ENCODE data around the gene AFG1L. TPM values are rescaled to one million over a fixed set of nuclear protein-coding genes. Genes with fewer than 3 reads are reported as not detected.
"Not testable (repeated sequence)": the region's sequence is repeated elsewhere in the genome, so short reads cannot be mapped to it uniquely, and the experiment has no call there.

Gene AFG1L
- total and polyA plus RNA-seq, 3 experiments from 2014 or later = 4.4 to 5.3 (median 4.4) TPM

- Mint-ChIP-seq H3K4me1 (peaks cover 41 to 48% (median 43%) of the 10 kb centered on the region in 3 donors), H3K9me3 (no peaks in the 10 kb centered on the region), H3K27ac (peak within 1 kb of the TSS; percentile 88 to 100 (median 95)), H3K4me3 (peak within 1 kb of the TSS; percentile 92 to 100 (median 98)), H3K27me3 (peaks cover 0 to 8% of the 10 kb centered on the region in 2 donors), H3K36me3 (peaks cover 0 to 26% (median 3%) of the 10 kb centered on the region in 3 donors)
- H3K27ac ChIP-seq (ENCODE audit: low read depth, low read length) = peak within 1 kb of the TSS; percentile 99
- H3K4me3 ChIP-seq (ENCODE audit: low read length) = peak within 1 kb of the TSS; percentile 88
- H3K27me3 ChIP-seq (ENCODE audit: insufficient read depth, low read length, poor library complexity, severe bottlenecking) = no peaks in the 10 kb centered on the region
- CTCF ChIA-PET = interaction anchor here (0.8 to 1.4 kb wide), 4 partner anchors 17 to 514 kb away, joined by 3 to 6 read pairs (median 3); no protein-coding TSS in a partner anchor
- POLR2A ChIA-PET = interaction anchor here (1.0 to 3.8 kb wide), 4 partner anchors 300 to 534 kb away, joined by 3 to 48 read pairs (median 4); partner anchors contain the start of genes CEP57L1, SESN1 and SNX3
- peak; percentile 53 to 79 (median 67) for DNase-seq
- H3K9me3 ChIP-seq (ENCODE audit: low read length) = no peaks in the 10 kb centered on the region
- H3K4me1 ChIP-seq (ENCODE audit: insufficient read depth, low read length) = peaks cover 46% of the 10 kb centered on the region
- H3K36me3 ChIP-seq (ENCODE audit: insufficient read depth, low read length) = no peaks in the 10 kb centered on the region
These were observed 265.8 kb downstream of the AFG1L start, which contains the start of gene FOXO3 for GRCh38 chr6:108560463-108561308. FOXO3 (plus strand) TSS chr6:108560917; CDS start chr6:108561209, 292 bp downstream.

- not testable (repeated sequence) for H3K27me3 Mint-ChIP-seq; H3K36me3 ChIP-seq (ENCODE audit: insufficient read depth, low read length)
- H3K4me3 Mint-ChIP-seq = peak overlapping the region in 1 of 7 donors; percentile 75
These were observed 266.4 kb downstream of the AFG1L start for GRCh38 chr6:108561309-108561647.

GRCh38 chr6:108561742-108562502 lies 267.1 kb downstream of the AFG1L start:
- peaks cover 51 to 59% (median 55%) of the 10 kb centered on the region in 3 donors for H3K4me1 Mint-ChIP-seq
- no peak overlapping the region for H3K4me3 ChIP-seq (ENCODE audit: low read length)
- POLR2A ChIA-PET = interaction anchor here (1.3 kb wide), 1 partner anchor 449 kb away, joined by 3 read pairs; no protein-coding TSS in a partner anchor

More at GRCh38 chr6:108561309-108561647, 266.4 kb downstream of the AFG1L start:
- H3K27ac Mint-ChIP-seq; H3K9me3 Mint-ChIP-seq; H3K27ac ChIP-seq (ENCODE audit: low read depth, low read length); H3K4me3 ChIP-seq (ENCODE audit: low read length); H3K9me3 ChIP-seq (ENCODE audit: low read length); H3K27me3 ChIP-seq (ENCODE audit: insufficient read depth, low read length, poor library complexity, severe bottlenecking): not testable (repeated sequence)
- ChIA-PET POLR2A (interaction anchor here (1.3 kb wide), 1 partner anchor 450 kb away, joined by 3 read pairs; no protein-coding TSS in a partner anchor), CTCF (interaction anchor here (0.8 kb wide), 1 partner anchor 305 kb away, joined by 3 read pairs; no protein-coding TSS in a partner anchor)
- DNase-seq = peak in 1 of 5 donors; percentile 19
- Mint-ChIP-seq H3K4me1 (peaks cover 46 to 54% (median 49%) of the 10 kb centered on the region in 3 donors), H3K36me3 (peaks cover 0 to 31% (median 3%) of the 10 kb centered on the region in 3 donors)
- peaks cover 52% of the 10 kb centered on the region for H3K4me1 ChIP-seq (ENCODE audit: insufficient read depth, low read length)

GRCh38 chr6:108562503-108562993 lies 267.7 kb downstream of the AFG1L start:
- H3K4me1 ChIP-seq (ENCODE audit: insufficient read depth, low read length) = peaks cover 55% of the 10 kb centered on the region
- H3K4me3 ChIP-seq (ENCODE audit: low read length) = no peak overlapping the region
- Mint-ChIP-seq H3K27ac (peak overlapping the region; percentile 43 to 94 (median 76)), H3K4me1 (peaks cover 50 to 59% (median 56%) of the 10 kb centered on the region in 3 donors), H3K27me3 (peaks cover 0 to 8% of the 10 kb centered on the region in 2 donors), H3K4me3 (peak overlapping the region; percentile 77 to 90 (median 86)), H3K36me3 (peaks cover 0 to 38% (median 5%) of the 10 kb centered on the region in 3 donors), H3K9me3 (no peaks in the 10 kb centered on the region)
- H3K27me3 ChIP-seq (ENCODE audit: insufficient read depth, low read length, poor library complexity, severe bottlenecking) = no peaks in the 10 kb centered on the region
- H3K36me3 ChIP-seq (ENCODE audit: insufficient read depth, low read length) = no peaks in the 10 kb centered on the region
- ChIA-PET POLR2A (no interaction called here), CTCF (no interaction called here)
- H3K9me3 ChIP-seq (ENCODE audit: low read length) = no peaks in the 10 kb centered on the region
- H3K27ac ChIP-seq (ENCODE audit: low read depth, low read length) = no peak overlapping the region
- no peak for DNase-seq

More at GRCh38 chr6:108561742-108562502, 267.1 kb downstream of the AFG1L start:
- CTCF ChIA-PET = interaction anchor here (0.8 kb wide), 1 partner anchor 304 kb away, joined by 3 read pairs; no protein-coding TSS in a partner anchor
- peak in 1 of 5 donors; percentile 60 for DNase-seq
- Mint-ChIP-seq H3K4me3 (peak overlapping the region; percentile 77 to 90 (median 86)), H3K36me3 (peaks cover 0 to 34% (median 3%) of the 10 kb centered on the region in 3 donors), H3K27me3 (peaks cover 0 to 8% of the 10 kb centered on the region in 2 donors), H3K27ac (peak overlapping the region; percentile 43 to 94 (median 76)), H3K9me3 (no peaks in the 10 kb centered on the region)
- Histone ChIP-seq H3K9me3 (ENCODE audit: low read length) (no peaks in the 10 kb centered on the region), H3K36me3 (ENCODE audit: insufficient read depth, low read length) (no peaks in the 10 kb centered on the region), H3K27ac (ENCODE audit: low read depth, low read length) (no peak overlapping the region), H3K4me1 (ENCODE audit: insufficient read depth, low read length) (peaks cover 57% of the 10 kb centered on the region), H3K27me3 (ENCODE audit: insufficient read depth, low read length, poor library complexity, severe bottlenecking) (no peaks in the 10 kb centered on the region)

GRCh38 chr6:108563292-108563691 lies 268.4 kb downstream of the AFG1L start:
- Mint-ChIP-seq H3K4me3 (peak overlapping the region in 6 of 7 donors; percentile 4 to 90 (median 86)), H3K27ac (peak overlapping the region in 3 of 8 donors; percentile 43 to 79 (median 72)), H3K27me3 (peaks cover 0 to 8% of the 10 kb centered on the region in 2 donors), H3K9me3 (no peaks in the 10 kb centered on the region), H3K4me1 (peaks cover 55 to 63% (median 61%) of the 10 kb centered on the region in 3 donors), H3K36me3 (peaks cover 0 to 40% (median 6%) of the 10 kb centered on the region in 3 donors)
- CTCF ChIA-PET = no interaction called here
- Histone ChIP-seq H3K9me3 (ENCODE audit: low read length) (no peaks in the 10 kb centered on the region), H3K4me3 (ENCODE audit: low read length) (no peak overlapping the region), H3K36me3 (ENCODE audit: insufficient read depth, low read length) (no peaks in the 10 kb centered on the region), H3K4me1 (ENCODE audit: insufficient read depth, low read length) (peaks cover 57% of the 10 kb centered on the region), H3K27me3 (ENCODE audit: insufficient read depth, low read length, poor library complexity, severe bottlenecking) (no peaks in the 10 kb centered on the region), H3K27ac (ENCODE audit: low read depth, low read length) (no peak overlapping the region)
- POLR2A ChIA-PET = no interaction called here
- no peak for DNase-seq

GRCh38 chr6:108564178-108564577 lies 269.3 kb downstream of the AFG1L start:
- peak overlapping the region; percentile 24 to 97 (median 84) for H3K27ac Mint-ChIP-seq
- H3K27me3 ChIP-seq (ENCODE audit: insufficient read depth, low read length, poor library complexity, severe bottlenecking) = no peaks in the 10 kb centered on the region
- no peaks in the 10 kb centered on the region for H3K9me3 Mint-ChIP-seq
- peaks cover 0 to 8% of the 10 kb centered on the region in 2 donors for H3K27me3 Mint-ChIP-seq
- DNase-seq = no peak
- peak overlapping the region in 5 of 7 donors; percentile 1 to 66 (median 47) for H3K4me3 Mint-ChIP-seq
- no peak overlapping the region for H3K27ac ChIP-seq (ENCODE audit: low read depth, low read length)
- H3K4me3 ChIP-seq (ENCODE audit: low read length) = no peak overlapping the region
- CTCF ChIA-PET = no interaction called here
- peaks cover 63 to 72% (median 70%) of the 10 kb centered on the region in 3 donors for H3K4me1 Mint-ChIP-seq
- peaks cover 0 to 43% (median 14%) of the 10 kb centered on the region in 3 donors for H3K36me3 Mint-ChIP-seq
- H3K4me1 ChIP-seq (ENCODE audit: insufficient read depth, low read length) = peaks cover 66% of the 10 kb centered on the region
- H3K9me3 ChIP-seq (ENCODE audit: low read length) = no peaks in the 10 kb centered on the region
- H3K36me3 ChIP-seq (ENCODE audit: insufficient read depth, low read length) = peaks cover under 1% of the 10 kb centered on the region
- POLR2A ChIA-PET = interaction anchor here (0.5 kb wide), 1 partner anchor 204 kb away, joined by 3 read pairs; no protein-coding TSS in a partner anchor

- POLR2A ChIA-PET = interaction anchor here (1.0 to 1.2 kb wide), 2 partner anchors 10 to 18 kb away, joined by 3 read pairs; no protein-coding TSS in a partner anchor
- Histone ChIP-seq H3K27me3 (ENCODE audit: insufficient read depth, low read length, poor library complexity, severe bottlenecking) (no peaks in the 10 kb centered on the region), H3K9me3 (ENCODE audit: low read length) (no peaks in the 10 kb centered on the region), H3K27ac (ENCODE audit: low read depth, low read length) (no peak overlapping the region), H3K36me3 (ENCODE audit: insufficient read depth, low read length) (peaks cover 5% of the 10 kb centered on the region), H3K4me1 (ENCODE audit: insufficient read depth, low read length) (peaks cover 66% of the 10 kb centered on the region), H3K4me3 (ENCODE audit: low read length) (peak overlapping the region; percentile 8)
- peak overlapping the region; percentile 34 to 97 (median 76) for H3K27ac Mint-ChIP-seq
- DNase-seq = peak in 2 of 5 donors; percentile 60 to 70
- peaks cover 66 to 77% (median 75%) of the 10 kb centered on the region in 3 donors for H3K4me1 Mint-ChIP-seq
- CTCF ChIA-PET = interaction anchor here (1.6 kb wide), 1 partner anchor 219 kb away, joined by 3 read pairs; no protein-coding TSS in a partner anchor
- H3K9me3 Mint-ChIP-seq = no peaks in the 10 kb centered on the region
- H3K36me3 Mint-ChIP-seq = peaks cover 4 to 46% (median 16%) of the 10 kb centered on the region in 3 donors
- H3K4me3 Mint-ChIP-seq = peak overlapping the region; percentile 5 to 84 (median 66)
- peaks cover 0 to 8% of the 10 kb centered on the region in 2 donors for H3K27me3 Mint-ChIP-seq
These were observed 270.4 kb downstream of the AFG1L start for GRCh38 chr6:108565091-108565766.
